C4-2B (cell line): ENCODE data around the gene TRIM41.

Source experiments
- H3K27ac ChIP-seq: fragments of 450-650 bp; 2 replicates; pipeline ENCODE4 v1.5.1; 2017
- ZFX ChIP-seq: fragments of 450-650 bp; IDR thresholded peaks from 2 replicates; pipeline ENCODE4 v1.6.1; 2017
- TF ChIP-seq, protein P1 (sequence below): fragments of 450-650 bp; conservative IDR thresholded peaks from 2 replicates; pipeline ENCODE4 v1.5.1; 2017; ENCODE audit warnings: mild to moderate bottlenecking

The TRIM41 gene

DNA sequence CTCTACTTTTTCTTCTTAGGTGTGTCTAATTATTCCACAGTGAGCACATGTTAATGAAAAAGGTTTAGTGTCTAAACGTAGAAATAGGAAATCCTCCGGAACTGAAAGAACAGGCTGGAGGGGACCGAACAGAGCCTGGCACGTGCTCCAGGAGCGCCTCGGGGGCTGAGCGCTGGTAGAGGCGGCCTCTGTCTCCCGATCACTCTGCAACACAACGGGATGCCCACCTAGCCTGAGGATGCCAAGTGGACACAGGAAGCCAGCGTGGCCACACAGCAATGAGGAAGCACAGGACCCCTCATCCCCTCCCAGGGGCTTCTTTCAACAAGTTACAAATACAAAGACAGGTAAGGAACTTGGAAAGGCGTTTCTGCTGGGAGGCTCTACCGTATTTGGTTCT lies 37.5 kb upstream of the TRIM41 start:
- no peak overlapping the region for H3K27ac ChIP-seq
- no peak for TF ChIP-seq ZFX
- TF ChIP-seq, protein P1, sequence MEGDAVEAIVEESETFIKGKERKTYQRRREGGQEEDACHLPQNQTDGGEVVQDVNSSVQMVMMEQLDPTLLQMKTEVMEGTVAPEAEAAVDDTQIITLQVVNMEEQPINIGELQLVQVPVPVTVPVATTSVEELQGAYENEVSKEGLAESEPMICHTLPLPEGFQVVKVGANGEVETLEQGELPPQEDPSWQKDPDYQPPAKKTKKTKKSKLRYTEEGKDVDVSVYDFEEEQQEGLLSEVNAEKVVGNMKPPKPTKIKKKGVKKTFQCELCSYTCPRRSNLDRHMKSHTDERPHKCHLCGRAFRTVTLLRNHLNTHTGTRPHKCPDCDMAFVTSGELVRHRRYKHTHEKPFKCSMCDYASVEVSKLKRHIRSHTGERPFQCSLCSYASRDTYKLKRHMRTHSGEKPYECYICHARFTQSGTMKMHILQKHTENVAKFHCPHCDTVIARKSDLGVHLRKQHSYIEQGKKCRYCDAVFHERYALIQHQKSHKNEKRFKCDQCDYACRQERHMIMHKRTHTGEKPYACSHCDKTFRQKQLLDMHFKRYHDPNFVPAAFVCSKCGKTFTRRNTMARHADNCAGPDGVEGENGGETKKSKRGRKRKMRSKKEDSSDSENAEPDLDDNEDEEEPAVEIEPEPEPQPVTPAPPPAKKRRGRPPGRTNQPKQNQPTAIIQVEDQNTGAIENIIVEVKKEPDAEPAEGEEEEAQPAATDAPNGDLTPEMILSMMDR, result no peak

DNA sequence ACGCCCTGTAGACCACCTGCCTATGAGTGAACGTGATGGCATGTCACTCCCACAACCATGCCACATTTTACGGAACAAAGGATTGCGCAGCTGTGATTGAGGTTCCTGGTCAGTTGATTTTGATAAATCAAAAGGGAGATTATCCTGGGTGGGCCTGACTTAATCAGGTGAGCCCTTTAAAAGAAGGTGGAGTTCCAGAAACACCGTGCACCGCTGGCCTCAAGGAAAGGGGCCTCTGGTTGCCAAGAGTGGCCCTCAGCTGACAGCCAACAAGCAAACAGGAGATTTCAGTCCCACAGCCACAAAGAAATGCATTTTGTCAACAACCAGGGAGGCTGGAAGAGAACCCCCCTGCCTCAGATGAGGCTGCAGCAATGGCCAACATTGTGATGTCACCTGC lies 37.1 kb upstream of the TRIM41 start:
- TF ChIP-seq, protein P1, result no peak
- H3K27ac ChIP-seq, result no peak overlapping the region

DNA sequence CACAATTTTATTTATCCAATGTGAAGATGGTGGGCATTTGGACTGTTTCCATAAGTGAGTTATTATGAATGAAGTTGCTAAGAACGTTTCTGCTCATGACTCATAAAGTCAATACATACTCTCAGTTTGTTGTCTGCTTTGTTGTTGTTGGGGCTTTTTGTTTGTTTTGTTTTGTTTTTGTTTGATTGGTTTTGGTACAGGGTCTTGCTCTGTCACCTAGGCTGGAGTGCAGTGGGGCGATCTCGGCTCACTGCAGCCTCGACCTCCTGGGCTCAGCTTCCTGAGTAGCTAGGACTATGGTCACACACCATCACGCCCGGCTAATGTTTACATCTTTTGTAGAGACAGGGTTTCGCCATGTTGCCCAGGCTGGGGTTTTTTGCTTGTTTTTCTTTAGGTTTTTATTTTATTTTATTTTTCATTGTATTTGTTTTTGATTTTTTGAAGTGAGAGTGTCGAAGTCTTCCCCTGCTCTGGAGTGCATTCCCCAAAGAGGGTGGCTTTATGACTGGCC lies 36.0 kb upstream of the TRIM41 start:
- TF ChIP-seq ZFX, result no peak
- TF ChIP-seq, protein P1, result no peak
- H3K27ac ChIP-seq, result no peak overlapping the region

DNA sequence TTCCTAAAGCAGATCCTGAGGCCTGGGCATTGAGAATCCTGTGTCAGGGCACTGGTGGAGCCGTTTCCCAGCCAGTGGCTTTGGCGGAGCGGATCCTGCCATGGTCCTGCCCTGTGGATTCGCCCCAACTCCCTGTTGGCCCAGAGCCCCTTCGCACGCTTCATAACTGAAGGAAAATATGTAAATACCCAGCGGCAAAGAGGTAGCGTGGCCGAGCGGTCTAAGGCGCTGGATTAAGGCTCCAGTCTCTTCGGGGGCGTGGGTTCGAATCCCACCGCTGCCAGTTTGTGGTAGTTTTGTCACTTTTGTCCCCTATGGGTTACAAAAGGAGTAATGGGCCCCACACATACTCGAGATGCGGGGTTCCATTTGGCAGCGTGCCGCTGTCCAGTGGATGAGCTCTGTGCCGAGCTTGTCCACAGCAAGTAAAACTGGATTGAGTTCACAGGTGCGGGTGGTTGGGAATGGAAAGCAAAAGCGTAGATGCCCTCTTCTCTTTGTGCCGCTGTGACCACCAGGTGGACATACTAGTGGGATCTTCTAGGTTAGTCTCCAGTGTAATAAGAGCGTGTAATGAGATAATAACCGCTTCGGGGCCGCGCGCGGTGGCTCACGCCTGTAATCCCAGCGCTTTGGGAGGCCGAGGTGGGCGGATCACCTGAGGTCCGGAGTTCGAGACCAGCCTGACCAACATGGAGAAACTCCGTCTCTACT lies 35.4 kb upstream of the TRIM41 start:
- peak overlapping the region; percentile 60 for H3K27ac ChIP-seq

DNA sequence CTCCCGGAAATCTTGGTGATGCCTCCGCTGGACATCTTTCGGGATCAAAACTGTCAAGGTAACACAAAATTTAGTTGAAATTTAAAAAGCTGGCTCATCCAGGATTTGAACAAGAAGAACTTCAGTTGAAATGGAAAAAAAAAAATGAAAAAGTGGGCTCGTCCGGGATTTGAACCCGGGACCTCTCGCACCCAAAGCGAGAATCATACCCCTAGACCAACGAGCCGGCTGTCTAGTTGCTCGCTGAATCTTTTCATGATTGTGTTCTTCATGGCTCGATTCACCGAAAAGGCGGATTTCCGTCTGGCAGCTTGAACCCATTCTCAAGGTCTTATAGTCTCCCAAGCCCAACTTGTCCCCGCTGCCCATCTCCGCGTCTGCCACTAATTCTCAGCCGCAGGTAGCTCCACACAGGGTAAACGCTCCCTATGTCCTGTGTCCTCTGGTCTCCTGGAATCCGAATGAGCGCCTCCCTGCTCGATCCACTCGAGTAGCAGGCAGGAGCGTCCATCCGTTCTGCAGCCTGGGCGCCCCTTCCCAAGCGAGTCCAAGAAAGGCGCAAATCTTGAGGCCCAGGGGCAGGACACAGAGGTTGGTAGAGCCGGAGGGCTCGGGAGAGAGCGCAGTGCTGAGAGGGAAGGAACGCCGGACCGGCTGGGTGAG lies 34.2 kb upstream of the TRIM41 start:
- H3K27ac ChIP-seq, result peak overlapping the region; percentile 60
- TF ChIP-seq, protein P1, result no peak

More for the DNA sequence above, 35.4 kb upstream of the TRIM41 start:
- TF ChIP-seq, protein P1, result peak; percentile 40
- no peak for TF ChIP-seq ZFX

DNA sequence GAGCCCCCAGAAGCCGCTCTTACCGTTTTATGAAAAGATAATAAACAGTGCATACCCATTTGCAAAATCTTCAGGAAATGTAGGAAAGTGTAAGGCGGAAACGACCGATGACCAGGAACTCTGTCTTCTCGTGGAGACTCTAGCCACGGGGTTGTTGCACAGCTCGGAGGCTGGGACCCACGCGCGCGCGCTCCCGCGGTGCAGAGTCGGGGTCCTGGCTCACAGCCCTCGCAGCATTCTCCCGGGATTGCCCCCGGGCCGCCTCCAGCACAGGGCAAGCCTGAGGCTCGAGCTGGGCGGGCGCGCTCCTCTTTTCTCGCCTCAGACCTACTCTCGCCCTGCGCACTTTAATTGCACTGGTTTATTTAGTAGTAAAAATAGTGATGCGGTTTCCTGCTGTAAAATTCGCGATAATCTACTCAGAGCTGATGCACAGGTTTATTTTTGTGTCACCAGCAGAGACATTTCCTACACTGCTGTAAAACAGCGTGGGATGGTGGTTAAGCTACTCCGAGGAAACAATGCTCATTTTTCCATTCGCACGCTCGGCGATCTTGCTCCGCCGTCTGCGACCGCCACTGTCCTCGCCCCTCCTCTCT lies 33.6 kb upstream of the TRIM41 start:
- TF ChIP-seq, protein P1, result no peak
- no peak for TF ChIP-seq ZFX
- peak overlapping the region; percentile 60 for H3K27ac ChIP-seq
